H1 (cell line): ENCODE measurements around the gene MYL7. TPM values are rescaled to one million over a fixed set of nuclear protein-coding genes. Genes with fewer than 3 reads are reported as not detected.

Experiments used
- CTCF ChIA-PET: fragments of 300-600 bp; sonication (Branson Sonifier 250); formaldehyde crosslinking; loops from one replicate; lab custom pipeline; 2021; ENCODE audit not compliant: partially characterized antibody; lab: Charles Lee
- POLR2A ChIA-PET: fragments of 300-600 bp; sonication (Branson Sonifier 250); formaldehyde crosslinking; loops from one replicate; lab custom pipeline; 2021; ENCODE audit warnings: inconsistent platforms; ENCODE audit not compliant: partially characterized antibody; lab: Charles Lee
- DNase-seq, 2 experiments: peaks; one replicate each; pipeline versions ENCODE4 v3.0.0 to v3.0.0-alpha.2; 2010 to 2022; ENCODE audit warnings: low spot score in 2 of 2, low read depth in 1 of 2, mixed read lengths in 1 of 2
- FAIRE-seq: peaks from 2 replicates; lab custom pipeline; 2011; peaks lifted over from hg19 to GRCh38; lab: Jason Lieb, UNC
- H2AFZ ChIP-seq: 2 replicates; pipeline ENCODE4 v1.8.1; 2012; ENCODE audit warnings: low read length, inconsistent platforms
- H2AK5ac ChIP-seq: 2 replicates; pipeline ENCODE4 v1.6.1; 2013; ENCODE audit warnings: low read depth, low read length
- H2BK120ac ChIP-seq: replicated peaks from 2 replicates; pipeline ENCODE3; 2013; ENCODE audit warnings: low read depth, low read length, inconsistent platforms
- H2BK12ac ChIP-seq: 2 replicates; pipeline ENCODE4 v1.6.1; 2013; ENCODE audit warnings: low read depth, low read length
- H2BK15ac ChIP-seq: 2 replicates; pipeline ENCODE4 v1.6.1; 2013; ENCODE audit warnings: low read length
- H2BK20ac ChIP-seq: 2 replicates; pipeline ENCODE4 v1.6.1; 2013; ENCODE audit warnings: low read length
- H2BK5ac ChIP-seq: 2 replicates; pipeline ENCODE4 v1.6.1; 2013; ENCODE audit warnings: low read depth, low read length
- H3K14ac ChIP-seq: 2 replicates; pipeline ENCODE4 v1.6.1; 2013; ENCODE audit warnings: inconsistent platforms; ENCODE audit not compliant: insufficient read length
- H3K18ac ChIP-seq: 2 replicates; pipeline ENCODE4 v1.6.1; 2013; ENCODE audit warnings: low read length; ENCODE audit errors: extremely low read depth
- H3K23ac ChIP-seq: 2 replicates; pipeline ENCODE4 v1.6.1; 2013; ENCODE audit warnings: inconsistent platforms; ENCODE audit not compliant: insufficient read length
- H3K23me2 ChIP-seq: 2 replicates; pipeline ENCODE4 v1.6.1; 2013; ENCODE audit warnings: low read depth, low read length
- H3K27ac ChIP-seq: 2 replicates; pipeline ENCODE4 v1.6.1; 2011; ENCODE audit warnings: low read depth, low read length, inconsistent platforms
- H3K27me3 ChIP-seq, 4 experiments: replicated peaks in 1 of 4; 1 replicate in 1 of 4; 2 replicates in 3 of 4; pipeline versions ENCODE4 v1.6.1 to v1.8.1; 2011 to 2013; ENCODE audit warnings: low read length in 3 of 4, mild to moderate bottlenecking in 3 of 4, inconsistent platforms in 2 of 4, mixed read lengths in 2 of 4, moderate library complexity in 1 of 4; ENCODE audit not compliant: control insufficient read depth in 3 of 4, insufficient read depth in 3 of 4; ENCODE audit errors: extremely low read depth in 1 of 4
- H3K36me3 ChIP-seq, 4 experiments: 2 replicates each; pipeline versions ENCODE4 v1.6.1 to v1.8.1; 2011 to 2013; ENCODE audit warnings: mild to moderate bottlenecking in 4 of 4, low read length in 3 of 4, moderate library complexity in 2 of 4, control low read depth in 1 of 4, inconsistent platforms in 1 of 4; ENCODE audit not compliant: insufficient read depth in 4 of 4, control insufficient read depth in 2 of 4
- H3K4ac ChIP-seq: replicated peaks from 2 replicates; pipeline ENCODE3; 2013; ENCODE audit warnings: low read length, low read depth, mixed read lengths, inconsistent platforms; ENCODE audit not compliant: insufficient read length
- H3K4me1 ChIP-seq, 4 experiments: replicated peaks in 1 of 4; 1 replicate in 1 of 4; 2 replicates in 3 of 4; pipeline versions ENCODE4 v1.6.1 to v1.8.1; 2011 to 2013; ENCODE audit warnings: low read length in 3 of 4, inconsistent platforms in 2 of 4, mixed read lengths in 1 of 4; ENCODE audit not compliant: insufficient read depth in 4 of 4, control insufficient read depth in 3 of 4
- H3K4me2 ChIP-seq, 2 experiments: 2 replicates each; pipeline versions ENCODE4 v1.6.1 to v1.8.1; 2011 to 2013; ENCODE audit warnings: low read depth in 2 of 2, low read length in 2 of 2, control low read depth in 1 of 2, inconsistent platforms in 1 of 2, mild to moderate bottlenecking in 1 of 2; ENCODE audit not compliant: insufficient read depth in 1 of 2
- H3K4me3 ChIP-seq, 4 experiments: fragments of 200-600, 300-600 bp in 1 of 4; sonication (generic), shearing (Covaris generic), sonication (Bioruptor Twin) in 1 of 4; 2 replicates each; pipeline versions ENCODE4 v1.5.1 to v1.8.1; 2011 to 2016; ENCODE audit warnings: low read length in 4 of 4, low read depth in 3 of 4, control low read depth in 2 of 4, inconsistent platforms in 2 of 4, mild to moderate bottlenecking in 2 of 4, mixed read lengths in 1 of 4, moderate library complexity in 1 of 4; ENCODE audit not compliant: insufficient read depth in 2 of 4; ENCODE audit errors: extremely low read depth in 1 of 4
- H3K56ac ChIP-seq: replicated peaks from 2 replicates; pipeline ENCODE3; 2013; ENCODE audit warnings: low read depth, mild to moderate bottlenecking, mixed read lengths, low read length, inconsistent platforms; ENCODE audit not compliant: insufficient read length
- H3K79me1 ChIP-seq: 2 replicates; pipeline ENCODE4 v1.6.1; 2013; ENCODE audit warnings: low read depth, low read length, control low read depth
- H3K79me2 ChIP-seq, 2 experiments: 2 replicates each; pipeline versions ENCODE4 v1.6.1 to v1.8.1; 2012 to 2013; ENCODE audit warnings: low read length in 2 of 2, mild to moderate bottlenecking in 2 of 2, inconsistent platforms in 1 of 2; ENCODE audit not compliant: insufficient read depth in 2 of 2, control insufficient read depth in 1 of 2
- H3K9ac ChIP-seq, 4 experiments: replicated peaks in 1 of 4; 1 replicate in 1 of 4; 2 replicates in 3 of 4; pipeline versions ENCODE4 v1.6.1 to v1.8.1; 2011 to 2013; ENCODE audit warnings: low read depth in 3 of 4, low read length in 3 of 4, control low read depth in 2 of 4, mild to moderate bottlenecking in 2 of 4, moderate library complexity in 2 of 4, inconsistent platforms in 1 of 4; ENCODE audit errors: extremely low read depth in 1 of 4
- H3K9me3 ChIP-seq, 2 experiments: 2 replicates each; pipeline versions ENCODE4 v1.6.1 to v1.8.1; 2012 to 2013; ENCODE audit warnings: mild to moderate bottlenecking in 2 of 2, moderate library complexity in 2 of 2, control low read depth in 1 of 2, inconsistent platforms in 1 of 2, low read depth in 1 of 2, low read length in 1 of 2, mixed read lengths in 1 of 2; ENCODE audit not compliant: insufficient read depth in 2 of 2
- H4K20me1 ChIP-seq, 2 experiments: replicated peaks in 1 of 2; 2 replicates each; pipeline versions ENCODE3 to v1.8.1; 2011 to 2013; ENCODE audit warnings: inconsistent platforms in 2 of 2, low read length in 2 of 2, mild to moderate bottlenecking in 1 of 2; ENCODE audit not compliant: insufficient read depth in 2 of 2, control insufficient read depth in 1 of 2
- H4K5ac ChIP-seq: 2 replicates; pipeline ENCODE4 v1.6.1; 2013; ENCODE audit warnings: low read length, low read depth, mixed read lengths, inconsistent platforms; ENCODE audit not compliant: insufficient read length
- H4K8ac ChIP-seq: 2 replicates; pipeline ENCODE4 v1.8.0; 2013; ENCODE audit warnings: mild to moderate bottlenecking, moderate library complexity, low read length, inconsistent platforms; ENCODE audit not compliant: insufficient read depth; ENCODE audit errors: extremely low read depth
- H4K91ac ChIP-seq: replicated peaks from 2 replicates; pipeline ENCODE3; 2013; ENCODE audit warnings: low read length, mixed read lengths, inconsistent platforms; ENCODE audit not compliant: insufficient read length
- BRCA1 ChIP-seq: IDR thresholded peaks from 2 replicates; pipeline ENCODE4 v1.6.1; 2012; ENCODE audit warnings: low read depth, low read length, improper control_type of control experiment
- WGBS, 2 experiments: shearing (Covaris generic) in 1 of 2; methylation state at CpG; one replicate each; pipeline versions ENCODE4 v1.1.6 to v1.1.7; 2013 to 2015; ENCODE audit warnings: low lambda C conversion rate in 2 of 2, mixed read lengths in 2 of 2, inconsistent platforms in 1 of 2, low coverage in 1 of 2, missing lambda C conversion rate in 1 of 2; ENCODE audit not compliant: insufficient replicate concordance in 2 of 2, insufficient coverage in 1 of 2, insufficient read length in 1 of 2; ENCODE audit errors: extremely low coverage in 1 of 2, missing lambda C conversion rate in 1 of 2; 5-methylcytosine and 5-hydroxymethylcytosine counted together
- polyA plus RNA-seq, 7 experiments: library from polyadenylated mRNA; depleted of rRNA in 3 of 7; stranded (reverse) in 5 of 7; unstranded in 2 of 7; fragments of >200 nt in 5 of 7; fragments of 200-250 nt in 2 of 7; gene quantifications; 1 replicate in 5 of 7; 2 replicates in 1 of 7; 4 replicates in 1 of 7; pipeline versions ENCODE4 v1.2.1 to v1.2.3, GENCODE V29; 2011 to 2013; ENCODE audit warnings: missing spikeins in 2 of 7, mixed read lengths in 2 of 7
- total RNA-seq: library from RNA; stranded (reverse); fragmentation: NEBNext Ultra II Directional; extraction: Animal tissue kit (Norgen Biotek cat#: 25700); gene quantifications from 2 replicates; pipeline ENCODE4 v1.2.1, GENCODE V29; 2021
- TF ChIP-seq, protein P1 (sequence below), 3 experiments: IDR thresholded peaks; 1 replicate in 2 of 3; 2 replicates in 1 of 3; pipeline versions ENCODE4 v1.5.1 to v1.6.1; 2011; ENCODE audit warnings: low read length in 3 of 3, mild to moderate bottlenecking in 3 of 3, inconsistent platforms in 2 of 3, low read depth in 1 of 3, moderate library complexity in 1 of 3; ENCODE audit not compliant: insufficient read depth in 1 of 3; ENCODE audit errors: control extremely low read depth in 1 of 3

Gene MYL7
- total and polyA plus RNA-seq, 2 of the 8 experiments (the other 6 are each of a cell fraction or from before 2014, with no cell fraction given) = 3.3 to 3.4 TPM

DNA sequence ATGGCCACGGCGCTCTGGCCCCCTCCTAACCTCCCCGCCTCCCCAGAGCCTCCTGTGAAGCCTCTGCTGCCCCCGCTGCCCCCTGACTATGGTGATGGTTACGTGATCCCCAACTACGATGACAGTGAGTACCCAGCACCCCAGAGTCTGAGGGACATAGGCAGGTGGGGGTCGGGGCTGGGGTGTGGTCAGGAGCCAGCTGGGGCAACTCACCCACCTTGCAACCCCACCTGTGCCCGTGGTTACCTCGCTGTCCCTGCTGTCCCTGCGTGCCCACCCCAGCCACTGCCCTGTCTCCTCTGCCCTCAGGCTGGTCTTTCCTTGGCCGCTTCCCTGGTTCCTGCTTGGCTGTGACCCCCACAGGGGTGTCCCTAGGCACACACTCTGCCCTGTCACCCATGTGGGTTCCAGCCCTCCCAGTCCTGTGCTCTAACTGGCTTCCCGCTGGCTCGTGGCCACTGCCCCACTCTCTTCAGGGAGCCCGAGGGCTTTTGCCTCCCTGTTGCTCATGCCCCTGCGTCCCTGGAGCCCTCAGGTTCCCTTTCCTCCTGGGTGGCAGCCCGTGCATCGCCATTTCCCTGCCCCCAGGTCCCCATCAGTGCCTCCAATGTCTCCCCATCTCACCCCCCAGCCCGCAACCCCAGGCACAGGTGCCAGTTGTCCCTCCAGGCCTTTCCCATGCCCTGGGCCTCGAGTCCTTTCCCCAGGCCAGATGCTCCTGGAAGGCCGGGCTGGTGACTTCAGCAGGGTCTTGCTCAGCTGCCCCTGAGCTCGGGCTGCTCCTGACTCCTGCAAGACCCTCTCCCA, 33.0 kb downstream of the MYL7 start:
- TF ChIP-seq, protein P1, sequence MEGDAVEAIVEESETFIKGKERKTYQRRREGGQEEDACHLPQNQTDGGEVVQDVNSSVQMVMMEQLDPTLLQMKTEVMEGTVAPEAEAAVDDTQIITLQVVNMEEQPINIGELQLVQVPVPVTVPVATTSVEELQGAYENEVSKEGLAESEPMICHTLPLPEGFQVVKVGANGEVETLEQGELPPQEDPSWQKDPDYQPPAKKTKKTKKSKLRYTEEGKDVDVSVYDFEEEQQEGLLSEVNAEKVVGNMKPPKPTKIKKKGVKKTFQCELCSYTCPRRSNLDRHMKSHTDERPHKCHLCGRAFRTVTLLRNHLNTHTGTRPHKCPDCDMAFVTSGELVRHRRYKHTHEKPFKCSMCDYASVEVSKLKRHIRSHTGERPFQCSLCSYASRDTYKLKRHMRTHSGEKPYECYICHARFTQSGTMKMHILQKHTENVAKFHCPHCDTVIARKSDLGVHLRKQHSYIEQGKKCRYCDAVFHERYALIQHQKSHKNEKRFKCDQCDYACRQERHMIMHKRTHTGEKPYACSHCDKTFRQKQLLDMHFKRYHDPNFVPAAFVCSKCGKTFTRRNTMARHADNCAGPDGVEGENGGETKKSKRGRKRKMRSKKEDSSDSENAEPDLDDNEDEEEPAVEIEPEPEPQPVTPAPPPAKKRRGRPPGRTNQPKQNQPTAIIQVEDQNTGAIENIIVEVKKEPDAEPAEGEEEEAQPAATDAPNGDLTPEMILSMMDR (IDR thresholded peaks at IDR 0.05; ENCODE audit: control extremely low read depth in 1 of 3, insufficient read depth in 1 of 3, low read depth in 1 of 3, low read length in 3 of 3) = no peak
- TF ChIP-seq BRCA1 = no peak
- Histone ChIP-seq H3K23ac (no peak overlapping the region), H2BK120ac (no peak overlapping the region), H3K79me1 (peaks cover 4% of the 10 kb centered on the region; the same call in 1 of the 2 replicates), H3K56ac (no peak overlapping the region), H3K4me3 (no peak overlapping the region), H2BK12ac (no peak overlapping the region), H3K36me3 (no peaks in the 10 kb centered on the region; a peak in 2 of 8 replicates), H3K79me2 (no peaks in the 10 kb centered on the region; a peak in 1 of 4 replicates), H2AK5ac (no peak overlapping the region), H3K23me2 (peaks cover 15% of the 10 kb centered on the region), H4K91ac (no peak overlapping the region), H3K18ac (no peak overlapping the region), H3K4me2 (no peak overlapping the region), H3K14ac (no peak overlapping the region), H4K8ac (no peak overlapping the region), H3K9ac (no peak overlapping the region), H2BK20ac (no peak overlapping the region), H3K27me3 (peaks cover 0 to 18% (median 13%) of the 10 kb centered on the region in 4 experiments; a peak in 6 of 7 replicates), H3K4ac (no peak overlapping the region), H4K5ac (no peak overlapping the region), H2AFZ (no peak overlapping the region), H2BK15ac (no peak overlapping the region), H3K9me3 (no peaks in the 10 kb centered on the region), H3K4me1 (peaks cover 0 to 14% (median 9%) of the 10 kb centered on the region in 4 experiments; a peak in 6 of 7 replicates), H4K20me1 (peaks cover 2 to 6% of the 10 kb centered on the region in 2 experiments), H2BK5ac (no peak overlapping the region), H3K27ac (no peak overlapping the region)
- WGBS, 2 experiments = 88% methylated on average over 16 of the region's 21 CpGs; no CpG with 5 or more reads in 1 of the 2 experiments
- DNase-seq (no peak), FAIRE-seq (no peak)
- POLR2A ChIA-PET = interaction anchor here (1.7 kb wide), 1 partner anchor 14 kb away, joined by 6 read pairs; the partner anchor contains the start of gene POLD2
- CTCF ChIA-PET = interaction anchor here (0.9 to 2.4 kb wide), 4 partner anchors 15 to 133 kb away, joined by 3 to 11 read pairs (median 3); partner anchors contain the start of gene POLD2
